Measurements from ENCODE around the gene SERPINC1.
"Not testable (repeated sequence)": the region's sequence is repeated elsewhere in the genome, so short reads cannot be mapped to it uniquely, and the experiment has no call there.

SERPINC1 gene

GRCh38 chr1:173917149-173917548, at the start of gene SERPINC1:
Gene SERPINC1 (minus strand): TSS chr1:173917327. CDS start chr1:173917259, 68 bp downstream.
- no peak for DNase-seq

GRCh38 chr1:173965896-173966295, 48.8 kb upstream of the SERPINC1 start:
- DNase-seq: not testable (repeated sequence)

- no peak for DNase-seq
These were observed 46.4 kb upstream of the SERPINC1 start for GRCh38 chr1:173963477-173963876.

- no peak for DNase-seq
These were observed 43.5 kb upstream of the SERPINC1 start for GRCh38 chr1:173960625-173961024.

- no peak for DNase-seq
These were observed 37.1 kb upstream of the SERPINC1 start for GRCh38 chr1:173954179-173954578.

GRCh38 chr1:173948594-173948993, 31.5 kb upstream of the SERPINC1 start:
- DNase-seq: no peak

GRCh38 chr1:173946380-173946921, 29.3 kb upstream of the SERPINC1 start:
- no peak for DNase-seq

- no peak for DNase-seq
These were observed 19.9 kb upstream of the SERPINC1 start for GRCh38 chr1:173937062-173937461.

GRCh38 chr1:173934440-173934839, 17.3 kb upstream of the SERPINC1 start:
- no peak for DNase-seq

- not testable (repeated sequence) for DNase-seq
These were observed 13.4 kb upstream of the SERPINC1 start for GRCh38 chr1:173930541-173930940.

GRCh38 chr1:173925306-173926242, 8.4 kb upstream of the SERPINC1 start:
- no peak for DNase-seq

- DNase-seq: no peak
These were observed 3.7 kb upstream of the SERPINC1 start for GRCh38 chr1:173920861-173921260.

- no peak for DNase-seq
These were observed 737 bp upstream of the SERPINC1 start for GRCh38 chr1:173917635-173918493.

GRCh38 chr1:173916667-173917066, 460 bp downstream of the SERPINC1 start:
- DNase-seq: no peak

- DNase-seq: no peak
These were observed 1.5 kb downstream of the SERPINC1 start for GRCh38 chr1:173915596-173915995.

- DNase-seq: peak; percentile 51
These were observed 2.7 kb downstream of the SERPINC1 start for GRCh38 chr1:173914366-173914871.

- DNase-seq: no peak
These were observed 4.0 kb downstream of the SERPINC1 start for GRCh38 chr1:173913111-173913510.

- DNase-seq: no peak
These were observed 13.1 kb downstream of the SERPINC1 start for GRCh38 chr1:173903827-173904531.

GRCh38 chr1:173900992-173901391, 16.1 kb downstream of the SERPINC1 start:
- DNase-seq: no peak

GRCh38 chr1:173900427-173900826, 16.7 kb downstream of the SERPINC1 start:
- DNase-seq: no peak

GRCh38 chr1:173894189-173894588, 22.9 kb downstream of the SERPINC1 start:
- DNase-seq: no peak

GRCh38 chr1:173893611-173894010, 23.5 kb downstream of the SERPINC1 start:
- no peak for DNase-seq

Measured in stimulated activated CD4-positive, alpha-beta T cell treated with anti-CD3 and anti-CD28 coated beads, Interleukin-15, amount 100 ng/mL, for 24 hours (primary cell).